GM19463 (cell line): ENCODE measurements around the gene CACNA1S.

Source experiments
- ATAC-seq: cut with Tn5 transposase; IDR thresholded peaks from one replicate; pipeline ENCODE4 v1.9.1; 2021; ENCODE audit warnings: mild to moderate bottlenecking, moderate library complexity; ENCODE audit not compliant: unreplicated experiment

CACNA1S gene

GRCh38 chr1:201096041-201096461, 16.2 kb downstream of the CACNA1S start:
- ATAC-seq = no peak

GRCh38 chr1:201095581-201095980, 16.6 kb downstream of the CACNA1S start:
- ATAC-seq = no peak

GRCh38 chr1:201094832-201095231, 17.4 kb downstream of the CACNA1S start:
- no peak for ATAC-seq

GRCh38 chr1:201093962-201094361, 18.3 kb downstream of the CACNA1S start:
- ATAC-seq = no peak

- no peak for ATAC-seq
These were observed 18.7 kb downstream of the CACNA1S start for GRCh38 chr1:201093561-201093960.

GRCh38 chr1:201092738-201093137, 19.5 kb downstream of the CACNA1S start:
- ATAC-seq = no peak

- ATAC-seq = no peak
These were observed 21.0 kb downstream of the CACNA1S start for GRCh38 chr1:201091256-201091655.

GRCh38 chr1:201090541-201090940, 21.7 kb downstream of the CACNA1S start:
- ATAC-seq = no peak

GRCh38 chr1:201089596-201089995, 22.6 kb downstream of the CACNA1S start:
- ATAC-seq = no peak

- no peak for ATAC-seq
These were observed 23.2 kb downstream of the CACNA1S start for GRCh38 chr1:201088901-201089525.

- ATAC-seq = no peak
These were observed 23.8 kb downstream of the CACNA1S start for GRCh38 chr1:201088395-201088794.

GRCh38 chr1:201085902-201086735, 26.1 kb downstream of the CACNA1S start:
- peak; percentile 60 for ATAC-seq

GRCh38 chr1:201084295-201084694, 27.9 kb downstream of the CACNA1S start:
- no peak for ATAC-seq

- ATAC-seq = no peak
These were observed 28.5 kb downstream of the CACNA1S start for GRCh38 chr1:201083741-201084140.

- ATAC-seq = no peak
These were observed 32.1 kb downstream of the CACNA1S start for GRCh38 chr1:201080135-201080534.

- ATAC-seq = no peak
These were observed 34.5 kb downstream of the CACNA1S start for GRCh38 chr1:201077736-201078135.

- ATAC-seq = no peak
These were observed 35.1 kb downstream of the CACNA1S start for GRCh38 chr1:201077116-201077515.

- ATAC-seq = no peak
These were observed 36.1 kb downstream of the CACNA1S start for GRCh38 chr1:201076092-201076491.

- ATAC-seq = no peak
These were observed 38.2 kb downstream of the CACNA1S start for GRCh38 chr1:201074018-201074417.

GRCh38 chr1:201072922-201073321, 39.3 kb downstream of the CACNA1S start:
- ATAC-seq = no peak

GRCh38 chr1:201072149-201072548, 40.1 kb downstream of the CACNA1S start:
- no peak for ATAC-seq

- ATAC-seq = no peak
These were observed 42.6 kb downstream of the CACNA1S start for GRCh38 chr1:201069636-201070035.
